H1 (cell line): ENCODE data around the gene MRPS6. TPM values are rescaled to one million over a fixed set of nuclear protein-coding genes. Genes with fewer than 3 reads are reported as not detected.

Source experiments
- CTBP2 ChIP-seq: IDR thresholded peaks from 2 replicates; pipeline ENCODE4 v1.7.0; 2011; ENCODE audit warnings: borderline replicate concordance, mild to moderate bottlenecking, moderate library complexity, mixed read lengths, low read length; ENCODE audit not compliant: insufficient read depth, insufficient read length
- SIRT6 ChIP-seq: IDR thresholded peaks from one replicate; pipeline ENCODE4 v1.7.1; 2012; ENCODE audit warnings: low read length, inconsistent platforms
- polyA plus RNA-seq, 7 experiments: library from polyadenylated mRNA; depleted of rRNA in 3 of 7; stranded (reverse) in 5 of 7; unstranded in 2 of 7; fragments of >200 nt in 5 of 7; fragments of 200-250 nt in 2 of 7; gene quantifications; 1 replicate in 5 of 7; 2 replicates in 1 of 7; 4 replicates in 1 of 7; pipeline versions ENCODE4 v1.2.1 to v1.2.3, GENCODE V29; 2011 to 2013; ENCODE audit warnings: missing spikeins in 2 of 7, mixed read lengths in 2 of 7
- total RNA-seq: library from RNA; stranded (reverse); fragmentation: NEBNext Ultra II Directional; extraction: Animal tissue kit (Norgen Biotek cat#: 25700); gene quantifications from 2 replicates; pipeline ENCODE4 v1.2.1, GENCODE V29; 2021

The MRPS6 gene
- total and polyA plus RNA-seq, 2 of the 8 experiments (the other 6 are each of a cell fraction or from before 2014, with no cell fraction given) = 62.7 to 156 TPM

- no peak for TF ChIP-seq CTBP2
- no peak for TF ChIP-seq SIRT6
Measured at GRCh38 chr21:34109075-34109474, 35.7 kb downstream of the MRPS6 start (continued).
